Lung (tissue), 12 donors: ENCODE data around the gene SRRM4. TPM values are rescaled to one million over a fixed set of nuclear protein-coding genes. Genes with fewer than 3 reads are reported as not detected.
A peak's percentile ranks its signal among the peaks of the same experiment; 100 is the strongest.

ENCODE experiments used
- ATAC-seq: fragments of 200-7000 bp; cut with Tn5 transposase; one replicate; pipeline ENCODE4 v1.9.1; 2020; ENCODE audit warnings: moderate number of reproducible peaks; ENCODE audit not compliant: insufficient read depth, low FRiP score
- DNase-seq, 3 donors: peaks; one replicate each; pipeline ENCODE4 v3.0.0-alpha.2; 2013 to 2017
- H3K27ac ChIP-seq, 2 donors: one replicate each; pipeline ENCODE4 v1.5.1; 2013; ENCODE audit warnings: mild to moderate bottlenecking in 2 of 2, moderate library complexity in 2 of 2, control low read depth in 1 of 2, inconsistent platforms in 1 of 2, low read depth in 1 of 2, low read length in 1 of 2
- H3K27me3 ChIP-seq, 3 donors: one replicate each; pipeline ENCODE4 v1.5.1; 2013; ENCODE audit warnings: low read length in 2 of 3; ENCODE audit not compliant: control insufficient read depth in 3 of 3, insufficient read depth in 3 of 3
- H3K36me3 ChIP-seq, 4 donors: one replicate each; pipeline ENCODE4 v1.5.1; 2013; ENCODE audit warnings: low read length in 4 of 4, mild to moderate bottlenecking in 1 of 4, moderate library complexity in 1 of 4; ENCODE audit not compliant: control insufficient read depth in 4 of 4, insufficient read depth in 4 of 4
- H3K4me1 ChIP-seq, 5 donors: one replicate each; pipeline ENCODE4 v1.5.1; 2013; ENCODE audit warnings: low read length in 5 of 5, mild to moderate bottlenecking in 2 of 5, moderate library complexity in 1 of 5; ENCODE audit not compliant: control insufficient read depth in 5 of 5, insufficient read depth in 5 of 5
- H3K4me3 ChIP-seq: one replicate; pipeline ENCODE4 v1.5.1; 2013; ENCODE audit warnings: mild to moderate bottlenecking, control low read depth, moderate library complexity
- H3K9ac ChIP-seq, 2 donors: one replicate each; pipeline ENCODE4 v1.5.1; 2013; ENCODE audit warnings: low read length in 2 of 2, control low read depth in 1 of 2; ENCODE audit not compliant: insufficient read depth in 1 of 2
- H3K9me3 ChIP-seq, 4 donors: one replicate each; pipeline ENCODE4 v1.5.1; 2013; ENCODE audit warnings: low read length in 3 of 4, mild to moderate bottlenecking in 1 of 4, moderate library complexity in 1 of 4; ENCODE audit not compliant: control insufficient read depth in 4 of 4, insufficient read depth in 3 of 4
- CTCF ChIP-seq: IDR thresholded peaks from 2 replicates; pipeline ENCODE4 v1.5.1; 2012; ENCODE audit warnings: mild to moderate bottlenecking; ENCODE audit errors: control extremely low read depth, extremely low read depth
- WGBS, 2 donors: extraction: QIAGEN DNeasy Blood & Tissue Kit; methylation state at CpG; one replicate each; pipeline ENCODE4 v1.1.7; 2013; 5-methylcytosine and 5-hydroxymethylcytosine counted together
- polyA plus RNA-seq, 2 donors: library from polyadenylated mRNA; stranded (reverse); fragments of 200-250 nt; gene quantifications; one replicate each; pipeline ENCODE4 v1.2.1, GENCODE V29; 2013
- total RNA-seq, 2 donors: library from RNA; depleted of rRNA in 1 of 2; stranded (reverse); fragments of >200 nt in 1 of 2; gene quantifications; one replicate each; pipeline ENCODE4 v1.2.1, GENCODE V29; 2014 to 2021
- donor health status: control.
- donor health status: control.
- donor health status: Bipolar disorder and iron deficiency.
- donor health status: healthy.
- donor health status: DM: yes; HTN: yes; CAD: no.

SRRM4 gene
- total and polyA plus RNA-seq, 4 donors: 0.01 to 0.20 (median 0.03) TPM

GRCh38 chr12:119151445-119152026 is 170.2 kb downstream of the SRRM4 start:
- Histone ChIP-seq H3K27ac (no peak overlapping the region), H3K4me3 (no peak overlapping the region), H3K27me3 (peaks cover 0 to 8% (median 0%) of the 10 kb centered on the region in 3 donors), H3K9me3 (peaks cover 0 to 10% (median 0%) of the 10 kb centered on the region in 4 donors), H3K4me1 (peaks cover 0 to 1% (median 0%) of the 10 kb centered on the region in 5 donors), H3K36me3 (no peaks in the 10 kb centered on the region), H3K9ac (no peak overlapping the region)
- ATAC-seq (no peak), DNase-seq (no peak)
- WGBS, 2 donors: 88 to 96% methylated on average over 1 of the region's 1 CpG
- no peak for TF ChIP-seq CTCF

GRCh38 chr12:119153477-119154434 is 172.4 kb downstream of the SRRM4 start:
- Histone ChIP-seq H3K27ac (no peak overlapping the region), H3K36me3 (no peaks in the 10 kb centered on the region), H3K9ac (no peak overlapping the region), H3K4me3 (no peak overlapping the region), H3K27me3 (peaks cover 0 to 8% (median 0%) of the 10 kb centered on the region in 3 donors), H3K4me1 (peaks cover 0 to 8% (median 0%) of the 10 kb centered on the region in 5 donors), H3K9me3 (peaks cover 0 to 10% (median 0%) of the 10 kb centered on the region in 4 donors)
- peak; percentile 86 for ATAC-seq
- WGBS, 2 donors: 35 to 48% methylated on average over 49 of the region's 49 CpGs
- DNase-seq: peak; percentile 50 to 74 (median 67)
- TF ChIP-seq CTCF: no peak

GRCh38 chr12:119154435-119154818 is 173.1 kb downstream of the SRRM4 start:
- DNase-seq (no peak), ATAC-seq (no peak)
- H3K27me3 ChIP-seq: peaks cover 0 to 8% (median 0%) of the 10 kb centered on the region in 3 donors
- H3K36me3 ChIP-seq: no peaks in the 10 kb centered on the region
- H3K4me3 ChIP-seq: no peak overlapping the region
- H3K9me3 ChIP-seq: peaks cover 0 to 10% (median 0%) of the 10 kb centered on the region in 4 donors
- WGBS, 2 donors: 67 to 76% methylated on average over 11 of the region's 11 CpGs
- H3K27ac ChIP-seq: no peak overlapping the region
- H3K4me1 ChIP-seq: peaks cover 0 to 8% (median 0%) of the 10 kb centered on the region in 5 donors
- H3K9ac ChIP-seq: no peak overlapping the region
- TF ChIP-seq CTCF: no peak
